DMS 273 (cell line): Measurements from ENCODE around the gene PLEK2.
"Not testable (repeated sequence)": the region's sequence is repeated elsewhere in the genome, so short reads cannot be mapped to it uniquely, and the experiment has no call there.

Experiments used
- DNase-seq: peaks from one replicate; lab custom pipeline; 2025; ENCODE audit not compliant: unreplicated experiment; lab: John Stamatoyannopoulos, UW

Gene PLEK2

GRCh38 chr14:67360470-67361206 lies 51.3 kb downstream of the PLEK2 start:
- no peak for DNase-seq

- peak; percentile 99 for DNase-seq
Measured at GRCh38 chr14:67359775-67360469, 52.0 kb downstream of the PLEK2 start, which contains the start of the genes ATP6V1D and EIF2S1. ATP6V1D (minus strand) TSS chr14:67359804; CDS start chr14:67359698, 106 bp downstream. EIF2S1 (plus strand) TSS chr14:67360328; CDS start chr14:67364768, 4,440 bp downstream.

- peak; percentile 61 for DNase-seq
Measured at GRCh38 chr14:67358924-67359774, 52.8 kb downstream of the PLEK2 start.

- no peak for DNase-seq
Measured at GRCh38 chr14:67357969-67358354, 54.0 kb downstream of the PLEK2 start.

- DNase-seq, result no peak
Measured at GRCh38 chr14:67357186-67357968, 54.6 kb downstream of the PLEK2 start.

- no peak for DNase-seq
Measured at GRCh38 chr14:67352055-67352454, 59.9 kb downstream of the PLEK2 start.

- DNase-seq, result no peak
Measured at GRCh38 chr14:67345583-67345982, 66.4 kb downstream of the PLEK2 start.

GRCh38 chr14:67343601-67344230 lies 68.2 kb downstream of the PLEK2 start:
- DNase-seq, result no peak

GRCh38 chr14:67341231-67341630 lies 70.7 kb downstream of the PLEK2 start:
- DNase-seq, result not testable (repeated sequence)
